Lower leg skin (tissue), 3 donors: ENCODE measurements around the gene SHISA5.

Experiments
- POLR2A ChIP-seq, 2 donors: fragments of 450-650 bp; IDR thresholded peaks; one replicate each; pipeline ENCODE4 v1.6.1; 2016 to 2017; ENCODE audit warnings: antibody characterized with exemption in 2 of 2, mild to moderate bottlenecking in 1 of 2, moderate library complexity in 1 of 2
- TF ChIP-seq, protein P1 (sequence below), 3 donors: fragments of 450-650 bp; IDR thresholded peaks; one replicate each; pipeline ENCODE4 v1.5.1; 2016; ENCODE audit warnings: antibody characterized with exemption in 3 of 3, mild to moderate bottlenecking in 3 of 3, moderate library complexity in 2 of 3

DNA sequence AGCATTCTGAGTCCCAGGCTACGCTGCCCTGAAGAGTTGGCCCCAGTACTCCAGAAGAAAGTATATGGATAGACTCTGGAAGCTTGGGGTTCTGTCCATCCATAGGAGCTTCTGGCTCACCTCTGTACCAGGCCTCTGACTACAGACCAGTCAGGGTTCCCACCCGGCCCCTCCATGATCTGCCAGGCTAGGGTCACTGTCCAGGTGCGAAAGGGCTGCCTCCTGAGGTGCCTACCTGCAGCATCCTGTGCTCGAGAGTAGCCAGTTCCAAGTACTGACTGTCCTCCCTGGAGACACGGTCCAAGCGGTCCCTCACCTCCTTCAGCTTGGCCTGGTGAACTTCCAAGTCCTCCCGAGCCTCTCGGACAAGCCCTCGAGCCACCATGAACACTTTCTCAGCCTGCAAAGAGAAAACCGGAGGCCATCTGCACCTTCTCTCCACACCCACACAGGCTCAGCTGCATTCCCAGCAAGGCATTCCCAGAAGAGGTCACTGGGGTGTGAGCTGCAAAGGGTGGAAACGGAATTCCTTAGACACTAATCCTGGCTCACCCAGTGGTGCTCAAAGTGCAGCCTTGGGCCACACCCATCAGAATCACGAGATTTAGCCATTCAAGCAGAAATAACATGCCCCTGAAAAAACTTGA is 70.4 kb downstream of the SHISA5 start:
- TF ChIP-seq, protein P1, sequence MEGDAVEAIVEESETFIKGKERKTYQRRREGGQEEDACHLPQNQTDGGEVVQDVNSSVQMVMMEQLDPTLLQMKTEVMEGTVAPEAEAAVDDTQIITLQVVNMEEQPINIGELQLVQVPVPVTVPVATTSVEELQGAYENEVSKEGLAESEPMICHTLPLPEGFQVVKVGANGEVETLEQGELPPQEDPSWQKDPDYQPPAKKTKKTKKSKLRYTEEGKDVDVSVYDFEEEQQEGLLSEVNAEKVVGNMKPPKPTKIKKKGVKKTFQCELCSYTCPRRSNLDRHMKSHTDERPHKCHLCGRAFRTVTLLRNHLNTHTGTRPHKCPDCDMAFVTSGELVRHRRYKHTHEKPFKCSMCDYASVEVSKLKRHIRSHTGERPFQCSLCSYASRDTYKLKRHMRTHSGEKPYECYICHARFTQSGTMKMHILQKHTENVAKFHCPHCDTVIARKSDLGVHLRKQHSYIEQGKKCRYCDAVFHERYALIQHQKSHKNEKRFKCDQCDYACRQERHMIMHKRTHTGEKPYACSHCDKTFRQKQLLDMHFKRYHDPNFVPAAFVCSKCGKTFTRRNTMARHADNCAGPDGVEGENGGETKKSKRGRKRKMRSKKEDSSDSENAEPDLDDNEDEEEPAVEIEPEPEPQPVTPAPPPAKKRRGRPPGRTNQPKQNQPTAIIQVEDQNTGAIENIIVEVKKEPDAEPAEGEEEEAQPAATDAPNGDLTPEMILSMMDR (IDR thresholded peaks at IDR 0.05), result no peak
- TF ChIP-seq POLR2A (IDR thresholded peaks at IDR 0.05), result no peak
